Endothelial cell of umbilical vein (primary cell): ENCODE results near the gene FALEC. TPM values are rescaled to one million over a fixed set of nuclear protein-coding genes. Genes with fewer than 3 reads are reported as not detected.

Experiments
- BruUV-seq: library from RNA; stranded (reverse); fragments of 400-500 nt; replicated peaks from 2 replicates; lab custom pipeline; 2021; lab: Mats Ljungman, UMichigan
- CTCF ChIA-PET: fragments of 300-600, 350-600 bp; sonication (Branson Sonifier 250); formaldehyde crosslinking; loops from one replicate; lab custom pipeline; 2021; ENCODE audit warnings: antibody characterized with exemption, inconsistent platforms; lab: Charles Lee
- POLR2A ChIA-PET: fragments of 300-600, 350-600 bp; sonication (Branson Sonifier 250); formaldehyde crosslinking; loops from one replicate; lab custom pipeline; 2021; ENCODE audit warnings: antibody characterized with exemption, inconsistent platforms; lab: Charles Lee
- DNase-seq: peaks from one replicate; pipeline ENCODE4 v3.0.0-alpha.2; 2011; ENCODE audit warnings: low read depth, low spot score
- FAIRE-seq: peaks from 2 replicates; lab custom pipeline; 2011; peaks lifted over from hg19 to GRCh38; lab: Jason Lieb, UNC
- H2AFZ ChIP-seq: 2 replicates; pipeline ENCODE4 v1.6.0; 2012; ENCODE audit warnings: low read depth, low read length, control low read depth, inconsistent platforms
- H3K27ac ChIP-seq: 2 replicates; pipeline ENCODE4 v1.5.1; 2011; ENCODE audit warnings: low read depth, mild to moderate bottlenecking, control low read depth, low read length, moderate library complexity; ENCODE audit not compliant: insufficient read depth
- H3K27me3 ChIP-seq, 2 experiments: 2 replicates each; pipeline versions ENCODE4 v1.6.0 to v1.6.1; 2011; ENCODE audit warnings: low read length in 2 of 2, mixed read lengths in 1 of 2; ENCODE audit not compliant: control insufficient read depth in 2 of 2, insufficient read depth in 2 of 2
- H3K36me3 ChIP-seq, 2 experiments: 2 replicates in 1 of 2; 3 replicates in 1 of 2; pipeline ENCODE4 v1.5.1; 2011; ENCODE audit warnings: low read length in 2 of 2, mild to moderate bottlenecking in 1 of 2, moderate library complexity in 1 of 2; ENCODE audit not compliant: control insufficient read depth in 2 of 2, insufficient read depth in 2 of 2; ENCODE audit errors: extremely low read depth in 1 of 2
- H3K4me1 ChIP-seq: 3 replicates; pipeline ENCODE4 v1.5.1; 2011; ENCODE audit warnings: mild to moderate bottlenecking, low read length; ENCODE audit not compliant: control insufficient read depth, insufficient read depth; ENCODE audit errors: extremely low read depth
- H3K4me2 ChIP-seq: 2 replicates; pipeline ENCODE4 v1.6.1; 2011; ENCODE audit warnings: low read length, control low read depth, mixed read lengths; ENCODE audit not compliant: insufficient read depth
- H3K4me3 ChIP-seq, 3 experiments: fragments of 200-600 bp in 1 of 3; sonication (generic), shearing (Covaris generic) in 1 of 3; replicated peaks in 1 of 3; 2 replicates each; pipeline ENCODE4 v1.5.1; 2011 to 2016; ENCODE audit warnings: control low read depth in 3 of 3, low read length in 3 of 3, mild to moderate bottlenecking in 2 of 3, inconsistent platforms in 1 of 3, low read depth in 1 of 3, moderate library complexity in 1 of 3; ENCODE audit not compliant: insufficient read depth in 1 of 3
- H3K79me2 ChIP-seq: 2 replicates; pipeline ENCODE4 v1.6.0; 2012; ENCODE audit warnings: low read length, inconsistent platforms; ENCODE audit not compliant: control insufficient read depth, insufficient read depth
- H3K9ac ChIP-seq: replicated peaks from 2 replicates; pipeline ENCODE3; 2011; ENCODE audit warnings: low read length, control low read depth; ENCODE audit not compliant: insufficient read depth; ENCODE audit errors: extremely low read depth
- H3K9me1 ChIP-seq: replicated peaks from 3 replicates; pipeline ENCODE4 v1.6.0; 2011; ENCODE audit warnings: mild to moderate bottlenecking, low read length; ENCODE audit not compliant: control insufficient read depth, insufficient read depth; ENCODE audit errors: extremely low read depth
- H3K9me3 ChIP-seq: replicated peaks from 2 replicates; pipeline ENCODE4 v1.5.1; 2012; ENCODE audit warnings: low read length, inconsistent platforms; ENCODE audit not compliant: control insufficient read depth, insufficient read depth
- H4K20me1 ChIP-seq: replicated peaks from 2 replicates; pipeline ENCODE3; 2011; ENCODE audit warnings: mild to moderate bottlenecking, low read length; ENCODE audit not compliant: control insufficient read depth, insufficient read depth; ENCODE audit errors: extremely low read depth
- EZH2 ChIP-seq: IDR thresholded peaks from 2 replicates; pipeline ENCODE4 v1.6.1; 2012; ENCODE audit warnings: borderline replicate concordance, low read depth, mild to moderate bottlenecking, moderate library complexity, low read length, inconsistent platforms; ENCODE audit not compliant: severe bottlenecking
- FOS ChIP-seq: IDR thresholded peaks from 2 replicates; pipeline ENCODE4 v1.6.1; 2011; ENCODE audit warnings: mild to moderate bottlenecking, low read length, moderate library complexity, borderline replicate concordance; ENCODE audit not compliant: insufficient read depth
- GATA2 ChIP-seq: IDR thresholded peaks from 2 replicates; pipeline ENCODE4 v1.7.0; 2011; ENCODE audit warnings: low read depth, mild to moderate bottlenecking, moderate library complexity, mixed read lengths, low read length; ENCODE audit not compliant: insufficient read length, insufficient read depth
- JUN ChIP-seq: IDR thresholded peaks from 2 replicates; pipeline ENCODE4 v1.6.1; 2011; ENCODE audit warnings: borderline replicate concordance, low read depth; ENCODE audit not compliant: insufficient read length, insufficient read depth
- POLR2A ChIP-seq: IDR thresholded peaks from 2 replicates; pipeline ENCODE4 v1.6.1; 2012; ENCODE audit warnings: low read depth, mild to moderate bottlenecking, control low read depth, low read length
- POLR2AphosphoS5 ChIP-seq: IDR thresholded peaks from 2 replicates; pipeline ENCODE4 v1.6.1; 2012; ENCODE audit warnings: low read depth, mild to moderate bottlenecking, control low read depth, low read length, moderate library complexity; ENCODE audit not compliant: insufficient read depth
- dilution Hi-C: fragments of 300-500 bp; cut with MboI; formaldehyde crosslinking; loops from one replicate; pipeline ENCODE4 v1.15.0; 2019; ENCODE audit warnings: low sequenced_read_pairs; ENCODE audit not compliant: extremely low pct_ligation_motif_present
- intact Hi-C: fragments of 100-400 bp; cut with micrococcal nuclease; formaldehyde crosslinking; loops from one replicate; pipeline ENCODE4 v1.10.0; 2022
- polyA plus RNA-seq, 4 experiments: library from polyadenylated mRNA; depleted of rRNA in 3 of 4; stranded (reverse) in 3 of 4; unstranded in 1 of 4; fragments of >200 nt; gene quantifications; 2 replicates each; pipeline versions ENCODE4 v1.2.1 to v1.2.3, GENCODE V29; 2011 to 2012; ENCODE audit warnings: missing spikeins in 1 of 4
- total RNA-seq: library from RNA; stranded (reverse); gene quantifications from 2 replicates; pipeline ENCODE4 v1.2.3, GENCODE V29; 2021
- TF ChIP-seq, protein P1 (sequence below), 2 donors: IDR thresholded peaks; 1 replicate in 1 of 2; 2 replicates in 1 of 2; pipeline ENCODE4 v1.5.1; 2011; ENCODE audit warnings: low read length in 2 of 2, mild to moderate bottlenecking in 2 of 2, moderate library complexity in 2 of 2, control low read depth in 1 of 2, inconsistent platforms in 1 of 2, low read depth in 1 of 2; ENCODE audit not compliant: insufficient read depth in 1 of 2; ENCODE audit errors: extremely low read depth in 1 of 2
- TF ChIP-seq, protein P2 (sequence below): IDR thresholded peaks from 2 replicates; pipeline ENCODE4 v1.6.1; 2011; ENCODE audit not compliant: insufficient read depth, insufficient read length

FALEC gene
- total and polyA plus RNA-seq, 2 donors (not counting 3 experiments of a cell fraction or from before 2014, with no cell fraction given): not detected

DNA sequence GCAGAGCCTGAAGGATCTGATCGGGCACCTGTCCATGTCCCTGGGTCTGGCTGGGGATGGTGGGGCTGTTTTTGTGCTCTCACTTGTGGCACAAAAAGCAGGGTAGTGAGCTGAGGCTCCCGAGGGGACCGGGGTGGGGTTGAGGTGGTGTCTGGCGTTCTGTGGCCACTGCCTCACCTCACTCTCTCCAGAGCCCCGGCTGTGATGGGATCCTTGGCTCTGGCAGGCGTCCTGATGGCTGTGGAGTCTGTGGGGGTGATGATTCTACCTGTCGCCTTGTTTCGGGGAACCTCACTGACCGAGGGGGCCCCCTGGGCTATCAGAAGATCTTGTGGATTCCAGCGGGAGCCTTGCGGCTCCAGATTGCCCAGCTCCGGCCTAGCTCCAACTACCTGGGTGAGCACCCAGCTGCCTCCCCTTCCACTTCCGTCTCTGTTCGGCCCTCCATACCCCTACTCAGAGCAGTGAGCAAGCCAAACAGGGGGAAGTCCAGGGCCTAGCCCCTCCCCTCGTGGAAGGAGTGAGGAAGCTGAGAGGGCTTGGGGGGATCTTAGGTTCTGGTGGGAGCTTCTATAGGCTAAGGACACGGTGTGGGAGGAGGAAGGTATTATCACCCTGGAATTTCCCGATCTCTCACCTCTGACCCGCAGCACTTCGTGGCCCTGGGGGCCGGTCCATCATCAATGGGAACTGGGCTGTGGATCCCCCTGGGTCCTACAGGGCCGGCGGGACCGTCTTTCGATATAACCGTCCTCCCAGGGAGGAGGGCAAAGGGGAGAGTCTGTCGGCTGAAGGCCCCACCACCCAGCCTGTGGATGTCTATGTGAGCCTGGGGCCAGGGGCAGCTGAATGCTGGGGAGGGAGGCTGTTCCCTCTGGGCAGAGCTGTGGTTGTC, 40.7 kb downstream of the FALEC start:
- no peaks in the 10 kb centered on the region for H4K20me1 ChIP-seq
- H2AFZ ChIP-seq: no peak overlapping the region
- dilution Hi-C loops (no loop called here), intact Hi-C loops (no loop called here)
- peaks cover 0 to 4% of the 10 kb centered on the region in 2 experiments for H3K36me3 ChIP-seq
- peaks cover 4% of the 10 kb centered on the region for H3K79me2 ChIP-seq
- no peaks in the 10 kb centered on the region for H3K27me3 ChIP-seq
- no peaks in the 10 kb centered on the region for H3K9me1 ChIP-seq
- H3K27ac ChIP-seq: no peak overlapping the region
- FAIRE-seq (no peak), DNase-seq (no peak)
- H3K9ac ChIP-seq: no peak overlapping the region
- ChIA-PET POLR2A (interaction anchor here (0.7 kb wide), 1 partner anchor 21 kb away, joined by 3 read pairs; no protein-coding TSS in a partner anchor), CTCF (no interaction called here)
- peaks cover 39% of the 10 kb centered on the region for H3K4me1 ChIP-seq
- H3K9me3 ChIP-seq: no peaks in the 10 kb centered on the region
- no peak overlapping the region for H3K4me3 ChIP-seq
- H3K4me2 ChIP-seq: no peak overlapping the region
- BruUV-seq: no TSS peak
- TF ChIP-seq JUN (no peak), POLR2AphosphoS5 (no peak), FOS (no peak), EZH2 (no peak), GATA2 (no peak), POLR2A (no peak)
- TF ChIP-seq, protein P1, sequence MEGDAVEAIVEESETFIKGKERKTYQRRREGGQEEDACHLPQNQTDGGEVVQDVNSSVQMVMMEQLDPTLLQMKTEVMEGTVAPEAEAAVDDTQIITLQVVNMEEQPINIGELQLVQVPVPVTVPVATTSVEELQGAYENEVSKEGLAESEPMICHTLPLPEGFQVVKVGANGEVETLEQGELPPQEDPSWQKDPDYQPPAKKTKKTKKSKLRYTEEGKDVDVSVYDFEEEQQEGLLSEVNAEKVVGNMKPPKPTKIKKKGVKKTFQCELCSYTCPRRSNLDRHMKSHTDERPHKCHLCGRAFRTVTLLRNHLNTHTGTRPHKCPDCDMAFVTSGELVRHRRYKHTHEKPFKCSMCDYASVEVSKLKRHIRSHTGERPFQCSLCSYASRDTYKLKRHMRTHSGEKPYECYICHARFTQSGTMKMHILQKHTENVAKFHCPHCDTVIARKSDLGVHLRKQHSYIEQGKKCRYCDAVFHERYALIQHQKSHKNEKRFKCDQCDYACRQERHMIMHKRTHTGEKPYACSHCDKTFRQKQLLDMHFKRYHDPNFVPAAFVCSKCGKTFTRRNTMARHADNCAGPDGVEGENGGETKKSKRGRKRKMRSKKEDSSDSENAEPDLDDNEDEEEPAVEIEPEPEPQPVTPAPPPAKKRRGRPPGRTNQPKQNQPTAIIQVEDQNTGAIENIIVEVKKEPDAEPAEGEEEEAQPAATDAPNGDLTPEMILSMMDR (IDR thresholded peaks at IDR 0.05; ENCODE audit: extremely low read depth in 1 of 2, insufficient read depth in 1 of 2, low read depth in 1 of 2, low read length in 2 of 2): no peak
- TF ChIP-seq, protein P2, sequence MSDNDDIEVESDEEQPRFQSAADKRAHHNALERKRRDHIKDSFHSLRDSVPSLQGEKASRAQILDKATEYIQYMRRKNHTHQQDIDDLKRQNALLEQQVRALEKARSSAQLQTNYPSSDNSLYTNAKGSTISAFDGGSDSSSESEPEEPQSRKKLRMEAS: no peak
